Measurements from ENCODE around the gene EDNRA.

EDNRA gene

DNA sequence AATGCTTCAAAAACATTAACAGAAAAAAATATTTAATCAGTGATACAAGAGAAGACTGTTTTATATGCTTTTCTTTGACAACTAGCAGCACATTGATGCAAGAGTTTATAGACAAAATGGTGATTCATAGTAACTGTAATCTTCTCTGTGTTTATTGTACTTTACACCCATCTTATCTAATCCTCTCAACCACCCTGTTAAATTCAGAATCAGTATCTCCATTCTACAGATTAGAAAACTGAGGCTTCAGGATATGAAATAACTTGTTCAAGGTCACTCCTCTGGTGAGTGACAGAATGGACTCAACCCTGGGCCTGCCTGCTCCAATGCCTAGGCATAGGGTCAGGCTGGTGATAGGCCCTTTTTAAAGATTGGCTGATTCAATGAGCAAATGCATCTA is 110.2 kb downstream of the EDNRA start:
- no peak for DNase-seq

DNA sequence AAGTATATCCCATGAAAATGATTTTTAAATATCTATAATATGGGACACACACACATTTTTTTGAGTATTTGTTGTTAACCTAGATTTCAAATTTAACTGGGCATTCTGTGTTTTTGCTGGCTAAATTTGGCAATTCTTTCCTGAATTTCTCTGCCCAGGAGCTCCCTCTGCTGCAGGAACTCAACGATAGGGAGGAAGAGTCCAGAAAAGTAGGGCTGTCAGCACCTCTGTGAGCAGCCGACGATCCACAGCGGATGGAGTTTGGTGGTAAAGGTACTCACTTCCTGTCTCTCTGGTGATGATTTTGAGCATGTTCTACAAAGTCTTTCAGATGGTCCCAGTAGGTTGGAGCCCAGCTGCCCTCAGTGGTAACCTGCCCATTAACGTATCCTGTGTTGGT is 113.2 kb downstream of the EDNRA start:
- DNase-seq = no peak

All from SIG-M5 (cell line).